Measurements from ENCODE around the gene TANC1. TPM values are rescaled to one million over a fixed set of nuclear protein-coding genes. Genes with fewer than 3 reads are reported as not detected.

Gene TANC1
- total RNA-seq, 1 donor from 2014 or later: 36.9 TPM

- DNase-seq (ENCODE audit: extremely low spot score, unreplicated experiment): no peak
- Mint-ChIP-seq H3K36me3 (ENCODE audit: unreplicated experiment) (peaks cover 2% of the 10 kb centered on the region), H3K9me3 (ENCODE audit: unreplicated experiment) (no peaks in the 10 kb centered on the region), H3K27ac (ENCODE audit: unreplicated experiment) (peak overlapping the region; percentile 74), H3K27me3 (ENCODE audit: unreplicated experiment) (no peaks in the 10 kb centered on the region), H3K4me3 (ENCODE audit: unreplicated experiment) (no peak overlapping the region), H3K4me1 (ENCODE audit: unreplicated experiment) (peaks cover 79% of the 10 kb centered on the region)
- TF ChIP-seq CTCF (IDR thresholded peaks at IDR 0.05): no peak
These were observed 121.1 kb downstream of the TANC1 start for GRCh38 chr2:159089543-159089942.

GRCh38 chr2:159090514-159091201 lies 122.2 kb downstream of the TANC1 start:
- Mint-ChIP-seq H3K36me3 (ENCODE audit: unreplicated experiment) (peaks cover 2% of the 10 kb centered on the region), H3K4me1 (ENCODE audit: unreplicated experiment) (peaks cover 72% of the 10 kb centered on the region), H3K9me3 (ENCODE audit: unreplicated experiment) (peaks cover under 1% of the 10 kb centered on the region), H3K4me3 (ENCODE audit: unreplicated experiment) (peak overlapping the region; percentile 38), H3K27me3 (ENCODE audit: unreplicated experiment) (no peaks in the 10 kb centered on the region), H3K27ac (ENCODE audit: unreplicated experiment) (peak overlapping the region; percentile 73)
- DNase-seq (ENCODE audit: extremely low spot score, unreplicated experiment): no peak
- TF ChIP-seq CTCF (IDR thresholded peaks at IDR 0.05): no peak

- Mint-ChIP-seq H3K27ac (ENCODE audit: unreplicated experiment) (peak overlapping the region; percentile 73), H3K36me3 (ENCODE audit: unreplicated experiment) (peaks cover 8% of the 10 kb centered on the region), H3K9me3 (ENCODE audit: unreplicated experiment) (peaks cover 6% of the 10 kb centered on the region), H3K4me3 (ENCODE audit: unreplicated experiment) (no peak overlapping the region), H3K4me1 (ENCODE audit: unreplicated experiment) (peaks cover 69% of the 10 kb centered on the region), H3K27me3 (ENCODE audit: unreplicated experiment) (no peaks in the 10 kb centered on the region)
- no peak for DNase-seq (ENCODE audit: extremely low spot score, unreplicated experiment)
- TF ChIP-seq CTCF (IDR thresholded peaks at IDR 0.05): no peak
These were observed 122.9 kb downstream of the TANC1 start for GRCh38 chr2:159091381-159091780.

GRCh38 chr2:159091976-159092375 lies 123.5 kb downstream of the TANC1 start:
- H3K36me3 Mint-ChIP-seq (ENCODE audit: unreplicated experiment): peaks cover 14% of the 10 kb centered on the region
- no peaks in the 10 kb centered on the region for H3K27me3 Mint-ChIP-seq (ENCODE audit: unreplicated experiment)
- H3K9me3 Mint-ChIP-seq (ENCODE audit: unreplicated experiment): peaks cover 12% of the 10 kb centered on the region
- H3K27ac Mint-ChIP-seq (ENCODE audit: unreplicated experiment): peak overlapping the region; percentile 73
- H3K4me3 Mint-ChIP-seq (ENCODE audit: unreplicated experiment): peak overlapping the region; percentile 12
- H3K4me1 Mint-ChIP-seq (ENCODE audit: unreplicated experiment): peaks cover 63% of the 10 kb centered on the region
- DNase-seq (ENCODE audit: extremely low spot score, unreplicated experiment): no peak
- TF ChIP-seq CTCF (IDR thresholded peaks at IDR 0.05): no peak

GRCh38 chr2:159093497-159093896 lies 125.1 kb downstream of the TANC1 start:
- H3K9me3 Mint-ChIP-seq (ENCODE audit: unreplicated experiment): peaks cover 12% of the 10 kb centered on the region
- no peak overlapping the region for H3K4me3 Mint-ChIP-seq (ENCODE audit: unreplicated experiment)
- peaks cover 14% of the 10 kb centered on the region for H3K36me3 Mint-ChIP-seq (ENCODE audit: unreplicated experiment)
- no peak for TF ChIP-seq CTCF (IDR thresholded peaks at IDR 0.05)
- no peaks in the 10 kb centered on the region for H3K27me3 Mint-ChIP-seq (ENCODE audit: unreplicated experiment)
- H3K27ac Mint-ChIP-seq (ENCODE audit: unreplicated experiment): peak overlapping the region; percentile 45
- peaks cover 64% of the 10 kb centered on the region for H3K4me1 Mint-ChIP-seq (ENCODE audit: unreplicated experiment)
- no peak for DNase-seq (ENCODE audit: extremely low spot score, unreplicated experiment)
